Measurements from ENCODE around the gene TBC1D22A. TPM values are rescaled to one million over a fixed set of nuclear protein-coding genes. Genes with fewer than 3 reads are reported as not detected.

TBC1D22A gene
- total RNA-seq, 3 donors from 2014 or later: 35.6 to 51.9 (median 41.8) TPM

DNA sequence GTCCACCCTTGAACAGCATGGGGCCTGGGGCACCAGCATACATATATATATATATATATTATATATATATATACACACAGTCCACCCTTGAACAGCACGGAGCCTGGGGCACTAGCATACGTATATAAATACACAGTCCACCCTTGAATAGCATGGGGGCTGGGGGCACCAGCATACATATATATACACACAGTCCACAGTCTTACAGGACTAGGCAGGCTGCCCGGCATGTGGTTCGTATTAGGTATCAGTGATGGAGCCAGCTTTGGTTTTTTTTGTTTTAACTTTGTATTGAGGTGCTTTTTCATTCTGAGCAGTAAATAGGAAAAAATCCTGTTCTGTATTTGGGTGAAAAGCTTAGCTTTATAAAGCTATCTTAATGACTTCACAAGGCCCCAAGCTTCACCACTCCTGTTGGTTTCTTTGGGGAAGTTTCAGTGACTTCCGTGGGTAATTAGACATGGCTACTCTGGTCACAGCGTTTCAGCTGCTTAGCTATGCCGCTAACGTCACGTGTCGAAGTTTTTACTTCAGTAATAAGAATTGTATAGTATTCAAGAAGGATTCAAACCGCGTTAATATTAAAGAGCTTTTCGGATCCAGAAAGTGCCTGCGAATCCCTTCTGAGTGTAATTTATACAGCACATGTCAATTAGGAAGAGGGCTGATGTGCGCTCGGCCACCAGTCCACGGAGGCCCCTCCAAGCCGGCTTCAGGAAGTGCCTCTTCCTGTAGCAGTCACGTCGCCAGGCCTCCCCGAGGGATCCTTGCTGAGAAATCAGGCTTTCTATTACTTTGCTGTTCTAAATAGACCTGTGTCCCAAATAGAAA is 179.7 kb downstream of the TBC1D22A start:
- no peak overlapping the region for H3K4me3 ChIP-seq
- TF ChIP-seq CTCF (IDR thresholded peaks at IDR 0.05): no peak
- ATAC-seq (no peak), DNase-seq (no peak)
- intact Hi-C loops (cut with DNase I, micrococcal nuclease): no loop called here
- H3K36me3 ChIP-seq (ENCODE audit: low read depth): no peaks in the 10 kb centered on the region
- H3K4me1 ChIP-seq (ENCODE audit: low read depth): no peaks in the 10 kb centered on the region
- no peaks in the 10 kb centered on the region for H3K9me3 ChIP-seq

- intact Hi-C loops (cut with DNase I, micrococcal nuclease): no loop called here
- no peaks in the 10 kb centered on the region for H3K4me1 ChIP-seq (ENCODE audit: low read depth)
- no peaks in the 10 kb centered on the region for H3K36me3 ChIP-seq (ENCODE audit: low read depth)
- no peak overlapping the region for H3K4me3 ChIP-seq
- no peak for TF ChIP-seq CTCF (IDR thresholded peaks at IDR 0.05)
- ATAC-seq: peak; percentile 34
- DNase-seq: no peak
- H3K9me3 ChIP-seq: no peaks in the 10 kb centered on the region
Measured at GRCh38 chr22:46942799-46943785, 180.6 kb downstream of the TBC1D22A start.

GRCh38 chr22:46945481-46945880 is 183.0 kb downstream of the TBC1D22A start:
- ATAC-seq: no peak
- H3K9me3 ChIP-seq: no peaks in the 10 kb centered on the region
- intact Hi-C loops (cut with DNase I, micrococcal nuclease): no loop called here
- H3K36me3 ChIP-seq (ENCODE audit: low read depth): no peaks in the 10 kb centered on the region
- no peak for DNase-seq
- no peaks in the 10 kb centered on the region for H3K4me1 ChIP-seq (ENCODE audit: low read depth)
- no peak for TF ChIP-seq CTCF (IDR thresholded peaks at IDR 0.05)
- no peak overlapping the region for H3K4me3 ChIP-seq

GRCh38 chr22:46946383-46946962 is 184.0 kb downstream of the TBC1D22A start:
- Histone ChIP-seq H3K4me3 (no peak overlapping the region), H3K36me3 (ENCODE audit: low read depth) (no peaks in the 10 kb centered on the region), H3K4me1 (ENCODE audit: low read depth) (no peaks in the 10 kb centered on the region), H3K9me3 (no peaks in the 10 kb centered on the region)
- DNase-seq (no peak), ATAC-seq (no peak)
- intact Hi-C loops (cut with DNase I, micrococcal nuclease): no loop called here
- no peak for TF ChIP-seq CTCF (IDR thresholded peaks at IDR 0.05)

DNA sequence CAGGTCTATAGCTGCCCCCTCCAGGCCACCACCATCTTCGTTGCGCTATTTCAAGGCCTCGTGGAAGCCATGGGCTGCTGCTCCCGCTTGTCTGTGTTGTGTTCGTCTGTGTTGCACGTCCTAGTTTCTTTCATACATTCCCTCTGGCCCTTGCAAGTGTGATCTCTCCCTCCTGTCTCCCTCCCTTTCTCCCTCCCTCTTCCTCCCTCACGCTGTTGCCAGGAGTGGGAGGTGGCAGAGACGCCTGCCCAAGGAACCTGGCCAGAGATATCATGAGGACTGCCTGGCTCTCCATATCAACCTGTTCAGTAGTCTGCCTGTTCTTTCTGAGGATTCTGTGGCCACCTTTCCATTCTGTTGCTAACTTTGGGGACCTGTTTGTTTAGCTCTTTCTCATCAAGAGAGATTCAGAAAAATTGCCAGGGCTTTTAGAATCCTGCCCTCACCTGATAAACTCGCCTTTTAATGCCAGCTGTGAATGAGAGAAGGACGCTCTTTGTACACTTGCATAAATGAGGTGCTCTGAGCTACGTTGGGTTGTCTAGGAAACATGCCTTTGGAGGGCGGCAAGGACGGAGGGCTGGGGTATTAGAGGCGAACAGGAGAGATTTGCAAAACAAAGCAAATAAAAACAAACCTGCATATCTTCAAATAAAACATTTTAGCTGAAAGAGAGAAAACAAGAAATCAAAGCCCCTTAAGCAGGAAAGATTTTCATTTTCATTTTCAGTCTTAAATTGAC is 185.2 kb downstream of the TBC1D22A start:
- ATAC-seq (no peak), DNase-seq (no peak)
- Histone ChIP-seq H3K9me3 (no peaks in the 10 kb centered on the region), H3K4me1 (ENCODE audit: low read depth) (no peaks in the 10 kb centered on the region), H3K36me3 (ENCODE audit: low read depth) (no peaks in the 10 kb centered on the region), H3K4me3 (no peak overlapping the region)
- TF ChIP-seq CTCF (IDR thresholded peaks at IDR 0.05): no peak
- intact Hi-C loops (cut with DNase I, micrococcal nuclease): no loop called here
